ENCODE measurements around the gene HDAC6. TPM values are rescaled to one million over a fixed set of nuclear protein-coding genes. Genes with fewer than 3 reads are reported as not detected.

HDAC6 gene
- total RNA-seq (100 to 1,000 TPM in 1 of 7 donors, 10 to 100 TPM in 6; 63.8 to 103 (median 82.9) TPM), polyA plus RNA-seq (10 to 100 TPM; 33.9 to 79.7 (median 78.2) TPM)
- long read RNA-seq, donor 1, full-length matches to known transcripts = 5 of 12 reads
- long read RNA-seq, donor 1, partial matches to known transcripts = 7 of 12 reads
- long read RNA-seq, donor 1, other reads (novel, unspliced or antisense) = 0 of 12 reads
- long read RNA-seq, donor 2, partial matches to known transcripts = 0 of 2 reads
- long read RNA-seq, donor 2, other reads (novel, unspliced or antisense) = 0 of 2 reads

- no peaks in the 10 kb centered on the region for H3K27me3 ChIP-seq (replicated peaks in 1 of 7)
- peak within 1 kb of the TSS; percentile 37 to 73 (median 52) for H3K4me3 ChIP-seq
- DNase-seq = peak; percentile 98
- peaks cover 0 to 28% (median 0%) of the 10 kb centered on the region in 6 donors for H3K36me3 ChIP-seq
- no peak for TF ChIP-seq POLR2A (IDR thresholded peaks at IDR 0.05)
- TF ChIP-seq, protein P1, sequence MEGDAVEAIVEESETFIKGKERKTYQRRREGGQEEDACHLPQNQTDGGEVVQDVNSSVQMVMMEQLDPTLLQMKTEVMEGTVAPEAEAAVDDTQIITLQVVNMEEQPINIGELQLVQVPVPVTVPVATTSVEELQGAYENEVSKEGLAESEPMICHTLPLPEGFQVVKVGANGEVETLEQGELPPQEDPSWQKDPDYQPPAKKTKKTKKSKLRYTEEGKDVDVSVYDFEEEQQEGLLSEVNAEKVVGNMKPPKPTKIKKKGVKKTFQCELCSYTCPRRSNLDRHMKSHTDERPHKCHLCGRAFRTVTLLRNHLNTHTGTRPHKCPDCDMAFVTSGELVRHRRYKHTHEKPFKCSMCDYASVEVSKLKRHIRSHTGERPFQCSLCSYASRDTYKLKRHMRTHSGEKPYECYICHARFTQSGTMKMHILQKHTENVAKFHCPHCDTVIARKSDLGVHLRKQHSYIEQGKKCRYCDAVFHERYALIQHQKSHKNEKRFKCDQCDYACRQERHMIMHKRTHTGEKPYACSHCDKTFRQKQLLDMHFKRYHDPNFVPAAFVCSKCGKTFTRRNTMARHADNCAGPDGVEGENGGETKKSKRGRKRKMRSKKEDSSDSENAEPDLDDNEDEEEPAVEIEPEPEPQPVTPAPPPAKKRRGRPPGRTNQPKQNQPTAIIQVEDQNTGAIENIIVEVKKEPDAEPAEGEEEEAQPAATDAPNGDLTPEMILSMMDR (IDR thresholded peaks at IDR 0.05 in 8 of 11, conservative IDR thresholded peaks at IDR 0.05 in 3 of 11) = peak in 8 of 11 experiments; percentile 18 to 47 (median 29)
- TF ChIP-seq POLR2AphosphoS5 (IDR thresholded peaks at IDR 0.05) = peak; percentile 89 to 91 (median 89)
- peaks cover 0 to 15% (median 8%) of the 10 kb centered on the region in 6 donors for H3K4me1 ChIP-seq
- intact Hi-C loops (cut with DNase I; ENCODE audit: low total_unique reads) = loop anchor here (10.0 kb wide), 1 partner anchor 93 kb away; the partner anchor contains the start of genes PQBP1 and TIMM17B
- H3K27ac ChIP-seq = peak within 1 kb of the TSS; percentile 88 to 98 (median 92)
- 0 to 58% (median 7%) methylated on average over 13 to 89 of the region's 89 CpGs for WGBS, 5 donors
- no peaks in the 10 kb centered on the region for H3K9me3 ChIP-seq
Measured at GRCh38 chrX:48801280-48802088, at the start of gene HDAC6. Gene HDAC6, plus strand, starts transcription at chrX:48802067. Its CDS starts 626 bp downstream, at chrX:48802693.

DNA sequence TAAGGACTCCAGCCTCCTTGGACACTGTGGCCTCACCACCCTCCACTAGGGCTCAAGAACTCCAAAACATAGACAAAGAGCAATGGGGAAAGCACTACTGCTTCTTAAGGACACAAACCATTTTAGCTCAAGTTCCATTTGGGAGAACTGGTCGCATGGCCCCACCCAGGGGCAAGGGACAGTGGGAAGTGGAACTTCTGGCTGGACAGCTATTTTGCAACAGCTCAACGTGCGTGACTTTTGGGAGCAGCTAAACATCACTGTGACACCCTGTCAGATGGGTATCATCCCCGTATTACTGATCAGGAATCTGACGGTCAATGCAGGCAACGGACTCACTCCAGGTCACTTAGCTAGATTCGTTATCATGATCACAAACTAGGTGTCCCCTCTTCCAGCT lies 49.4 kb upstream of the HDAC6 start:
- TF ChIP-seq, protein P1 (IDR thresholded peaks at IDR 0.05 in 8 of 11, conservative IDR thresholded peaks at IDR 0.05 in 3 of 11) = no peak
- TF ChIP-seq POLR2A (IDR thresholded peaks at IDR 0.05) = no peak
- TF ChIP-seq POLR2AphosphoS5 (IDR thresholded peaks at IDR 0.05) = no peak
- no peaks in the 10 kb centered on the region for H3K36me3 ChIP-seq
- intact Hi-C loops (cut with DNase I; ENCODE audit: low total_unique reads) = no loop called here
- 67 to 85% (median 79%) methylated on average over 4 to 7 of the region's 7 CpGs for WGBS, 5 donors
- DNase-seq = no peak
- H3K27ac ChIP-seq = no peak overlapping the region
- no peaks in the 10 kb centered on the region for H3K9me3 ChIP-seq
- no peak overlapping the region for H3K4me3 ChIP-seq
- no peaks in the 10 kb centered on the region for H3K4me1 ChIP-seq
- H3K27me3 ChIP-seq (replicated peaks in 1 of 7) = peaks cover 0 to 5% (median 0%) of the 10 kb centered on the region in 7 donors

DNA sequence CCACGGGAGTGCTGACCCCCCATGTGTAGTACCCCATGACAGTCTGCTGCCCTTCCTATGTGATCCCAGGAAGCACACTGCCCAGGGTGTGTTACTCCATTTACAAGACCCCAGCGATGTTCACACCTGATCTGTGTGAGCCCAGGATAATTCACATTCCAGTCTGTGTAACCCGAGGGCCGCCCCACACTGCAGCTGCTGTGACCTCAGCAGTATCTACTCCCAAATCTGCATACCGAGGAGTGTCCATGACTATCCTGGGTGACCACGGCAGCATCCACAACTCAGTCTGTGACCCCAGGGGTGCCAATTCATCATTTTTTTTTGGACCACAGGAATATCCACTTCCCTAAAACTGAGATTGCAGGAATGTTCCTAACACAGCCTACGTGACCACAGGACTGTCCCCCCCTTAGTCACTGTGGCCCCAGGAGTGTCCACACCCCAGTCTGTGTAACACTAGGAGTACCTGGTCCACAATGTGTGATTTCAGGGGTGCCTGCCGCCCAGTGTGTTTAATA lies 48.1 kb upstream of the HDAC6 start:
- WGBS, 5 donors = 58 to 86% (median 80%) methylated on average over 4 to 8 of the region's 8 CpGs
- TF ChIP-seq POLR2A (IDR thresholded peaks at IDR 0.05) (no peak), POLR2AphosphoS5 (IDR thresholded peaks at IDR 0.05) (no peak)
- TF ChIP-seq, protein P1 (IDR thresholded peaks at IDR 0.05 in 8 of 11, conservative IDR thresholded peaks at IDR 0.05 in 3 of 11) = no peak

More for the DNA sequence above, 48.1 kb upstream of the HDAC6 start:
- no peak for DNase-seq
- Histone ChIP-seq H3K36me3 (no peaks in the 10 kb centered on the region), H3K4me3 (no peak overlapping the region), H3K27me3 (replicated peaks in 1 of 7) (peaks cover 0 to 5% (median 0%) of the 10 kb centered on the region in 7 donors), H3K9me3 (no peaks in the 10 kb centered on the region), H3K27ac (no peak overlapping the region), H3K4me1 (no peaks in the 10 kb centered on the region)
- intact Hi-C loops (cut with DNase I; ENCODE audit: low total_unique reads) = no loop called here

All from spleen (tissue), 13 donors.